Keratinocyte (primary cell): ENCODE results near the gene EIF6. TPM values are rescaled to one million over a fixed set of nuclear protein-coding genes. Genes with fewer than 3 reads are reported as not detected.
A peak's percentile ranks its signal among the peaks of the same experiment; 100 is the strongest.

Source experiments
- DNase-seq: peaks from one replicate; pipeline ENCODE4 v3.0.0-alpha.2; 2011; ENCODE audit warnings: low read depth, missing footprints, low spot score
- FAIRE-seq: peaks from 2 replicates; lab custom pipeline; 2011; peaks lifted over from hg19 to GRCh38; lab: Jason Lieb, UNC
- H2AFZ ChIP-seq: 2 replicates; pipeline ENCODE4 v1.6.0; 2012; ENCODE audit warnings: low read length, control low read depth, inconsistent platforms; ENCODE audit not compliant: control insufficient read depth
- H3K27ac ChIP-seq: 2 replicates; pipeline ENCODE4 v1.5.1; 2011; ENCODE audit warnings: low read length; ENCODE audit not compliant: control insufficient read depth, insufficient read depth
- H3K27me3 ChIP-seq: 3 replicates; pipeline ENCODE4 v1.6.0; 2011; ENCODE audit warnings: low read length; ENCODE audit not compliant: control insufficient read depth, insufficient read depth; ENCODE audit errors: extremely low read depth
- H3K36me3 ChIP-seq, 2 experiments: 2 replicates in 1 of 2; 3 replicates in 1 of 2; pipeline ENCODE4 v1.5.1; 2011; ENCODE audit warnings: low read length in 2 of 2, mild to moderate bottlenecking in 1 of 2; ENCODE audit not compliant: control insufficient read depth in 2 of 2, insufficient read depth in 2 of 2; ENCODE audit errors: extremely low read depth in 1 of 2
- H3K4me1 ChIP-seq: 3 replicates; pipeline ENCODE4 v1.5.1; 2011; ENCODE audit warnings: low read length; ENCODE audit not compliant: control insufficient read depth, insufficient read depth; ENCODE audit errors: extremely low read depth
- H3K4me2 ChIP-seq: 3 replicates; pipeline ENCODE4 v1.6.0; 2011; ENCODE audit warnings: low read depth, low read length; ENCODE audit not compliant: control insufficient read depth, insufficient read depth; ENCODE audit errors: extremely low read depth
- H3K4me3 ChIP-seq, 3 experiments: fragments of 200-600 bp in 1 of 3; sonication (generic) in 1 of 3; 2 replicates in 2 of 3; 3 replicates in 1 of 3; pipeline ENCODE4 v1.5.1; 2011 to 2016; ENCODE audit warnings: low read length in 3 of 3, mild to moderate bottlenecking in 3 of 3, control low read depth in 2 of 3, inconsistent platforms in 1 of 3, low read depth in 1 of 3, mixed read lengths in 1 of 3, mixed run types in 1 of 3, moderate library complexity in 1 of 3; ENCODE audit not compliant: control insufficient read depth in 2 of 3, insufficient read depth in 2 of 3; ENCODE audit errors: extremely low read depth in 1 of 3
- H3K79me2 ChIP-seq: 2 replicates; pipeline ENCODE4 v1.6.0; 2012; ENCODE audit warnings: low read length; ENCODE audit not compliant: control insufficient read depth, insufficient read depth
- H3K9ac ChIP-seq: 3 replicates; pipeline ENCODE4 v1.6.0; 2011; ENCODE audit warnings: low read length; ENCODE audit not compliant: control insufficient read depth, insufficient read depth; ENCODE audit errors: extremely low read depth
- H3K9me1 ChIP-seq: 3 replicates; pipeline ENCODE4 v1.6.0; 2011; ENCODE audit warnings: low read length; ENCODE audit not compliant: control insufficient read depth, insufficient read depth; ENCODE audit errors: extremely low read depth
- H3K9me3 ChIP-seq: 2 replicates; pipeline ENCODE4 v1.5.1; 2012; ENCODE audit warnings: low read depth, low read length; ENCODE audit not compliant: control insufficient read depth
- H4K20me1 ChIP-seq: 3 replicates; pipeline ENCODE4 v1.6.0; 2011; ENCODE audit warnings: low read length; ENCODE audit not compliant: control insufficient read depth, insufficient read depth; ENCODE audit errors: extremely low read depth
- EZH2 ChIP-seq: IDR thresholded peaks from one replicate; pipeline ENCODE4 v1.6.1; 2012; ENCODE audit warnings: inconsistent platforms, mild to moderate bottlenecking, low read length, moderate library complexity
- dilution Hi-C: fragments of 300-500 bp; cut with MboI; formaldehyde crosslinking; loops from one replicate; pipeline ENCODE4 v1.7.0; 2020; ENCODE audit warnings: low sequenced_read_pairs; ENCODE audit not compliant: extremely low pct_ligation_motif_present
- polyA plus RNA-seq, 5 experiments: library from polyadenylated mRNA; depleted of rRNA in 3 of 5; stranded (reverse) in 3 of 5; stranded (forward) in 1 of 5; unstranded in 1 of 5; fragments of >200 nt; gene quantifications; 1 replicate in 1 of 5; 2 replicates in 3 of 5; 3 replicates in 1 of 5; pipeline versions ENCODE4 v1.2.1 to v1.2.3, GENCODE V29; 2011 to 2012; ENCODE audit warnings: missing spikeins in 2 of 5, low read depth in 1 of 5, low replicate concordance in 1 of 5
- TF ChIP-seq, protein P1 (sequence below), 3 experiments: IDR thresholded peaks in 1 of 3; conservative IDR thresholded peaks in 1 of 3; optimal IDR thresholded peaks in 1 of 3; 2 replicates in 2 of 3; 3 replicates in 1 of 3; pipeline versions ENCODE3 to v1.5.1; 2011; ENCODE audit warnings: low read length in 3 of 3, mild to moderate bottlenecking in 3 of 3, moderate library complexity in 2 of 3, control low read depth in 1 of 3, inconsistent platforms in 1 of 3; ENCODE audit not compliant: insufficient read depth in 2 of 3; ENCODE audit errors: extremely low read depth in 1 of 3

Gene EIF6
- polyA plus RNA-seq, 1 donor (not counting 4 experiments of a cell fraction or from before 2014, with no cell fraction given) = 206 TPM

DNA sequence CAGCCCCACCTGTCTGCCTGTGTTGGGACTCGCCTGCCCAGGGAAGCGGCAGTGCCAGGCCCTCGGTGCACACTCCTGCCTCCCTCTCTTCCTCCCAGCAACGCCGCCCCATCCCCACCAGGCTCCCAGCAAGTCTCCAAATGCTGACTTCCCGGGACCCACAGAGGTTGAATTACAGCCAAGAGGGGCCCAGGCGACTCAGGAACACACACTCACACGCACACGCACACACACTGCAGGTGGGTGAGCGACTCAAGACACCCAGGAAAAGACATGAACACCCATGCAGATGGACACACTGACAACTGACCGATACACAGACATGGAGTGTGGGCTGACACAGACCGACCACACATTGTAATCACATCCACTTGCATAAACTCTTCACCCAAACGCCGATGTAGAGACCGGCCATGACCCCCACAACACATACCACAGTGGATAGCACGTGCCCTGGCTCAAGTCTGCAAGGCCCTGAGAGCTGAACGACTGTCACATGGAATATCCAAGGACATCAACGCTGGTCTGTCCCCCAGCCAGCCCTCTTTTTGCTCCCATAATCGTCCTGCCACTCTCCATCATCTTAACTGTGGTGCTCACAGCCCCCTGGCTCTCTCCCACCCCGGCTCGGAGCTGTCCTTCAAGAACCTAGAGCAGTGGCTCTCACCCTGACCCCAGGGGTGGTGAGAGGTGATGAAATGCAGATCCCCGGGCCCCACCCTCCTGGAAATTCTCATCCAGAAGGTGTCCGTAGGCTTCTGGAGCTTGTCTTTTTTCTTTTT lies 8.1 kb upstream of the EIF6 start:
- peak overlapping the region; percentile 63 for H3K4me2 ChIP-seq
- no peaks in the 10 kb centered on the region for H3K36me3 ChIP-seq
- peak overlapping the region; percentile 10 for H3K27ac ChIP-seq
- peak overlapping the region; percentile 91 for H2AFZ ChIP-seq
- H3K9me3 ChIP-seq = no peaks in the 10 kb centered on the region
- dilution Hi-C loops = no loop called here
- H4K20me1 ChIP-seq = no peaks in the 10 kb centered on the region
- DNase-seq (no peak), FAIRE-seq (no peak)
- H3K9me1 ChIP-seq = no peaks in the 10 kb centered on the region
- no peak for TF ChIP-seq EZH2
- TF ChIP-seq, protein P1, sequence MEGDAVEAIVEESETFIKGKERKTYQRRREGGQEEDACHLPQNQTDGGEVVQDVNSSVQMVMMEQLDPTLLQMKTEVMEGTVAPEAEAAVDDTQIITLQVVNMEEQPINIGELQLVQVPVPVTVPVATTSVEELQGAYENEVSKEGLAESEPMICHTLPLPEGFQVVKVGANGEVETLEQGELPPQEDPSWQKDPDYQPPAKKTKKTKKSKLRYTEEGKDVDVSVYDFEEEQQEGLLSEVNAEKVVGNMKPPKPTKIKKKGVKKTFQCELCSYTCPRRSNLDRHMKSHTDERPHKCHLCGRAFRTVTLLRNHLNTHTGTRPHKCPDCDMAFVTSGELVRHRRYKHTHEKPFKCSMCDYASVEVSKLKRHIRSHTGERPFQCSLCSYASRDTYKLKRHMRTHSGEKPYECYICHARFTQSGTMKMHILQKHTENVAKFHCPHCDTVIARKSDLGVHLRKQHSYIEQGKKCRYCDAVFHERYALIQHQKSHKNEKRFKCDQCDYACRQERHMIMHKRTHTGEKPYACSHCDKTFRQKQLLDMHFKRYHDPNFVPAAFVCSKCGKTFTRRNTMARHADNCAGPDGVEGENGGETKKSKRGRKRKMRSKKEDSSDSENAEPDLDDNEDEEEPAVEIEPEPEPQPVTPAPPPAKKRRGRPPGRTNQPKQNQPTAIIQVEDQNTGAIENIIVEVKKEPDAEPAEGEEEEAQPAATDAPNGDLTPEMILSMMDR (optimal IDR thresholded peaks at IDR 0.05 in 1 of 3, IDR thresholded peaks at IDR 0.05 in 1 of 3, conservative IDR thresholded peaks at IDR 0.05 in 1 of 3; ENCODE audit: extremely low read depth in 1 of 3, insufficient read depth in 2 of 3, low read length in 3 of 3) = no peak
- peaks cover 27% of the 10 kb centered on the region for H3K4me1 ChIP-seq
- H3K9ac ChIP-seq = peak overlapping the region; percentile 69
- H3K4me3 ChIP-seq = peak overlapping the region in 2 of 3 experiments; percentile 12 to 28
- H3K79me2 ChIP-seq = peaks cover 2% of the 10 kb centered on the region
- H3K27me3 ChIP-seq = no peaks in the 10 kb centered on the region

DNA sequence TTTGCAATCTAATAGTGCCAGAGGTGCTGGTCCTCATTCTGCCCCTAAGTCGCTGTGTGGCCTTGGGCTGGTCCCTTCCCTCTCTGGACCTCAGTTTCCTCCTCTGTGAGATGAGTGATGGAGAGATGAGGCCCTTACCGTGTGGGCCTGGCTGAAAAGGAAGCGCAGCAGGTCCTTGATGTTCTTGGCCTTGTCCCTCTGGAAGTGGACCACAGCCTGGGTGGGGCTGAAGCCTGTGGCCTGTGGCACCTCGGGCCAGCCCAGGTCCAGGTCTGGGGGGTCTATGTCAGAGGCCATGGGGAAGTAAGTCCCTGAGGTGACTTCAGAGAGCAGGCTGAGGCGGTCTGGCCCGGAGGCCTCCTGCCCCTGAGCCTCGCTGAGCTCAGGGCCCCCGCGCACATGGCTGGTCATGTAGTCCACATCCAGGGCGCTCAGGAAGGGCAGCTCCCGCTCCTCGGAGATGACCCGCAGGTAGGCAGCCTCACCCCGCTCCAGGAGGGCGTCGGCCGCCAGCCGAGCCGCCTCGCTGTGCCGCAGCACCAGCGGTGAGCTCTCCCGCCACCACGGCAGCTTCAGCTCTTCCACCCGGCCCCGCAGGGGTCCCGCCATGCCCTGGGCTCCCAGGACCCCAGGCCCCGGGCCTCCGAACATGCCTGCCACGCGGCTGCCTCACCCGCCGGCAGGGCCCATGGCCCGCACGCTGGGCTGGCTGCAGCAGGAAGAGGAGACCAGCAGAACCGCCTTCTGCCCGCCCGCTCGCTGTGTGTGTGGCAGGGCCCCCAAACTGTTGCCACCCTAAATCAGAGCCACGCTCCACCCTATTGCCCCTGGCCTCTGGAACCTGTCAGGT lies 7.3 kb upstream of the EIF6 start, which contains the start of gene FAM83C:
FAM83C (minus strand) TSS at position 772 of the 850 bp plus-strand sequence; CDS start at position 651, 121 bp downstream.
- Histone ChIP-seq H3K9me3 (no peaks in the 10 kb centered on the region), H3K27ac (peak within 1 kb of the TSS; percentile 34), H3K4me3 (peak within 1 kb of the TSS in 2 of 3 experiments; percentile 12 to 28), H3K9ac (peak within 1 kb of the TSS; percentile 69), H3K79me2 (peaks cover 2% of the 10 kb centered on the region), H3K4me1 (peaks cover 27% of the 10 kb centered on the region), H3K9me1 (no peaks in the 10 kb centered on the region), H3K27me3 (no peaks in the 10 kb centered on the region), H3K4me2 (peak within 1 kb of the TSS; percentile 63), H4K20me1 (no peaks in the 10 kb centered on the region), H3K36me3 (no peaks in the 10 kb centered on the region), H2AFZ (peak within 1 kb of the TSS; percentile 91)
- dilution Hi-C loops = no loop called here
- DNase-seq (no peak), FAIRE-seq (no peak)
- TF ChIP-seq EZH2 = no peak
- TF ChIP-seq, protein P1 (optimal IDR thresholded peaks at IDR 0.05 in 1 of 3, IDR thresholded peaks at IDR 0.05 in 1 of 3, conservative IDR thresholded peaks at IDR 0.05 in 1 of 3; ENCODE audit: extremely low read depth in 1 of 3, insufficient read depth in 2 of 3, low read length in 3 of 3) = no peak
